Kidney glomerular epithelial cell (primary cell): Measurements from ENCODE around the gene ABR.
A peak's percentile ranks its signal among the peaks of the same experiment; 100 is the strongest.
"Not testable (repeated sequence)": the region's sequence is repeated elsewhere in the genome, so short reads cannot be mapped to it uniquely, and the experiment has no call there.

Source experiments
- DNase-seq: peaks from one replicate; lab custom pipeline; 2025; lab: John Stamatoyannopoulos, UW

Gene ABR

GRCh38 chr17:1147664-1148063 lies 32.1 kb downstream of the ABR start:
- peak; percentile 48 for DNase-seq

- no peak for DNase-seq
Measured at GRCh38 chr17:1146561-1147265, 33.1 kb downstream of the ABR start.

DNA sequence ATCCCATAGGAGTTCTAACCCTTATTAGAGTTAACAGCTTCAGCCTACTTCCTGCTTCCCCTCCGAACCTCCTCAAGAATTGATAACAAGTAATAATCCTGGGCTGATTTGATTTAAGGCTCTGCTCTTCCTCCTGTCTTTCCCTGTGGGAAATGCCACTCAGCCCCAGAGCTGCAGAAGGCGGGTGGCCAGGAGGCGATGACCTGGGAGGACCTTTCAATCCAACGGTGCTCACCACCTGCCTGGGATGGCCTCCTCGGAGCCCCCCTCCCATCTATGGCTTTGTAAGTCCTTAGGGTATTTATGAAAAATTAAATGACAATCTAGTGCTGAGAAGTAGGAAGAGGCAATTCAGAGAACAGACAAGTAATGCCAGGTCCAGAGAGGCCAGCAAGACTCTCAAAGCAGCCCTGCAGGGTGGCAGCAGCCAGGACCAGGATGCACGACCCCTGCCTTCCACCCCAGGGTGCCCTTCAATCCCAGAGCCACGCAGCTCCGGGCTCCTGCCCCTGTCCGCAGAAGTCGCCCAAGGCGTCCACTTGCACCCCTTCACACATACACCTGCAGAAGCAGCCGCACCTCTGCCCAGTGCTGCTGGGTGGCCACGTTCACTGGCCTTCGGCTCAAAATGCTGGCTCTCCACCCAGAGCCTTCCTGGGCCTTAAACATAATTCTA lies 34.3 kb downstream of the ABR start:
- DNase-seq: no peak

DNA sequence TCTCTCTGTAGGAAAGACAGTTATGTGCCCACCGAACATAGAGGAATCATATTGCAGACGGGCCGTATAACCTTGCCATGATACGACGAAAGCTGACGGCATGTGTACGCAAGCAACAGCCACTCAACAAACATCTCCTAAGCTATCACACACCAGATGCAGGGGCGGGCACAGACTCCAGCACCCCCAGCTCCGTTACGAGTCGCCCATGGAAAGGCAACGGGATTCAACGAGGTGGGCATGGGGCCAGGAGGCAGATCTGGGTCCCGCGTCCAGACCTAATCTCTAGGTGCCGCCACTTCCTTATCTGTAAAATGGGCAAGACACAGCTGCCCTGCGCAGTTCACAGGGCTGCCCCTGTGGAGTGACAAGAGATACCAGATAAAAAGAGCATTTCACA lies 35.6 kb downstream of the ABR start:
- DNase-seq: no peak

DNA sequence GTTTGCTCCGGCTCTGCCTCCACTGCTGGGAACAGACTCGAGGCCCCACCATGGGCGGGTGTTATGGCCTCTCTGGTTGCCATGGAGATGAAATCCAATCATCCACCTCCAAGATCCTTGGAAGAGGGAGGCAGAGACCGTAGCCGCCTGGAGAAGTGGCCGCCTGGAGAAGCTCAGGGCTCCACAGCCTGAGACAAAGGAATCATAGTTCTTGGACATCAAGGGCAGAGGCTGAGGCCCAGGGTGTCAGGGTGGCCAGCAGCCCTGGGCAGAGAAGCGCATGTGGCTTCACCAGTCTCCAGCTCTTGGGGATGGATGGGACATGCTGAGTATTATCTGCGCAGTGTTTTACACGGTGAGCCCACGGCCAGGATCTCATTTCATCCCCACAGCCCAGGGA lies 36.2 kb downstream of the ABR start:
- DNase-seq: peak; percentile 2

- no peak for DNase-seq
Measured at GRCh38 chr17:1142561-1142971, 37.2 kb downstream of the ABR start.

GRCh38 chr17:1137465-1137894 lies 42.3 kb downstream of the ABR start:
- no peak for DNase-seq

DNA sequence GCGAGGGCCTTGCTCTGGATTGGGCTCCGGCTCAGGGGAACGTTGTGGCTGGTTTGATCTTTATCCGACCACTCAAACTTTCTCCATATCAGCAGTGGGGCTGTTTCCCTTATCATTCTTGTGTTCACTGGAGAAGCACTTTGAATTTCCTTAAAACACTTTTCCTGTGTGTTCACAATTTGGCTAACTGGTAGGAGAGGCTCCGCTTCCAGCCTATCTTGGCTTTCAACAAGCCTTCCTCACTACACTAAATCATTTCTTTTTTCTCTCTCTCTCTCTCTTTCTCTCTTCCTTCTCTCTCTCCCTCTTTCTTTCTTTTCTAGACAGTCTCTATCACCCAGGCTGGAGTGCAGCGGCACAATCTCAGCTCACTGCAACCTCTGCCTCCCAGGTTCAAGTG lies 43.0 kb downstream of the ABR start:
- no peak for DNase-seq

- DNase-seq: no peak
Measured at GRCh38 chr17:1134634-1135324, 45.0 kb downstream of the ABR start.

- DNase-seq: no peak
Measured at GRCh38 chr17:1130191-1130590, 49.6 kb downstream of the ABR start.

DNA sequence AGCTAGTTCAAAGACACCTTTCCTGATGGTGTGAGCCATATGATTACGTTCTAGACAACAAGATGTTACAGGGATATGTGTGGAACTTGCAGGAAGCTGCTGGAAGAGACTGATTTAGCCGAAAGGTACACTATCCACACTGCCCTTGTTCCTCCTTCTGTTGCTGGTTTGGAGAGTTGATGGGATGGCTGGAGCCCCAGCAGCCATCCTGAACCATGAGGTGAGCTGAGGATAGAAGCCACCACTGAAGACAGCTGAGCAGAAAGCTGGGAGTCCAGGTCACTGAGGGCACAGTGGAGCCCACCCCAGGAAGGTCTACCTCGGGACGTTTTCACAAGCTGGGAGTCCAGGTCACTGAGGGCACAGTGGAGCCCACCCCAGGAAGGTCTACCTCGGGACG lies 51.3 kb downstream of the ABR start:
- not testable (repeated sequence) for DNase-seq

DNA sequence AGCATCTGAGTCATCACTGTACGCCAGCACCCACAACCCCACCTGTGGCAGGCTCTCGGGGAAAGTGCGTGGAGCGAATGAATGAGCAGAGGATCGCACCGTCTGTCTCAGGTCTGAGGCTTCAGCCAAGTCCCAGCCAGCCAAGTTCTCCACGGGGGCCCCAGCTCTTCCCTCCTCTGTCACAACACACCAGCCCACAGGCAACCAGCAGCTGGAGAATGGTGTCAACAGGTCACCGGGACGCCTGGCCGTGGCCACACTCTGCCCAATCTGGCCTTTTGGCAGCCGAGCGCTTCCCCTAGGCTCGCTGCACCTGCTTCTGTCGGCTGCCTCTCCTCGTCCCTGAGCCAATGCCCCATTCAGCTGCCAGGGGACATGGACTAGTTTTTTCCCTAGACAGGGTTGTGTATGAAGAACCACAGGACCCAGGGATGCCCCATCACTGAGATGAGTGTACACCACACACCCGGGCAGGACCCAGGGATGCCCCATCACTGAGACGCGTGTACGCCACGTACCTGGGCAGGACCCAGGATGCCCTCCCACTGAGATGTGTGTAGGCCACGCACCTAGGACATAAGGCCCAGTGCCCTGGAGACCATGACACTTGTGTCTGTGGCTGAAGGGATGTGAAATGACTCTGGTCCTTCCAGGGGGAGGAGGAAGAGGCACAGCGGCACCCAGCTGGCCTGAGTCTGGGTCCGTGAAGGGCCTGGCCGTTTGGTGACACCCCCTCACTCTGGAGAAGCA lies 52.8 kb downstream of the ABR start:
- DNase-seq: no peak

DNA sequence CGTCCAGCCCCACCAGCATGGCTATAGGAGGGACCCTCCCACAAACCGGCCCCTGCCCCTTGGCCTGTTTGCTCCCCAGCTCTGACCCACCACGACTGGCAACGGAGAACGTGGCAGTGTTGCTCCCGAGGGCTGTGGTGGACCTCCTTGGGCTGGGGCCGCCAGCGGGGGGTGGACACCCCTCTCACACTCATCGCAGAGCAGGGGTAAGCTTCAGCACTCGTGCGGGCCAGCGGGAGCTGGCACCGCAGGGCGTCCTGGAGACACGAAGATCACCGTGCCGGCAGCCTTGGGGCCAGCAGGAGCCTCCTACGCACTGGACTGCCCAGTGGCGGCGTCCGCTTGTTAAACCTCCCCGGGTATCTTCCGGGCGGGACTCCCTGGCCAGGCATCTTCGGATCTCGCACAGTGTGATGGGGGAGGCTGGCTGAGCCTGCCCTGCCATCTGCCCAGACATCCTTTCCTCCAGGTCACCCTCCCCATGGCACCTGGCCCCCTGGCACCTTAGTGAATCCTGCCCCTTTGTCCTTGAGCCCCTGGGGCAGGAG lies 53.5 kb downstream of the ABR start:
- DNase-seq: no peak

GRCh38 chr17:1125788-1126145 lies 54.0 kb downstream of the ABR start:
- no peak for DNase-seq

DNA sequence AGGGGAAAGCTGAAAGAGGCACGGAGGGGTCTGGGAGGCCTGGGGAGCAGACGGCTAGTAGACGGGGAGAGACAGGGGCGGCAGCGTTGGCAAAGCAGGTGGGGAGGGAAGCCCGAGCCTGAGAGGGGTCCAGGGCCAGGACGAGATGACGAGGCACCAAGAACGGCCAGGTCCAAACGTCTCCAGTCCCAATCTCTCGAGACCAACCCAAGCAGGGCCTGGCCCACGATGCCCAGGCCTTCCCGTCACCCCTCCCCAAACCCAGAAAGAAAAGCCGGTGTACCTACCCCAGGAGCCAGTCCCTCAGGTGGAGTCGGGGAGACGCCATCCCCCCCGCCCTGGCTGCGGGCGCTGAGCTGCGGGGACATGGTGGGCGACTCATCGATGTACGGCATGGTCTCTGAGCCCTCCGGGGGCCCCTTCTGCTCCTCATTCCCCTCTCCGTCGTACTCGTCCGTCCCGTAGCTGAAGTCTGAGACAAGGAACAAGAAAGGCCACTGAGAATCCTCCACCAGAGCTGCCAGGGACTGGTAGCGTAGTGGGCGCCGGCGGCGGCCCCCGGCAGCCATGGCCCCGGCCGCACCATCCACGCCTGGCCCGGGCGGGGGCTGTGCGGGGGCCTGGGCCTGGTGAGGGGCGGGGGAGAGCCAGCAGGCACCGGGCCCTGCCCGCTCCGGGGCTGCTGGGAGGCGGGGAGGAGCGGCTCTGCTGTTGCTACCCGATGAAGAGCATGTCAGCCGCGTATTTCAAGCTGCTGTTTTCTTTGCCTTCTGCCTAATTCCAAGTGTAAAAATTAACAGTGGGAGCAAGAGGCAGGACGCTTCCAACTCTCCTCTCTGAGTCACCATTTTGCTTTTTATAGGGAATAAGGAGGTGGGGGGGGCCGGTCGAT lies 54.6 kb downstream of the ABR start:
- DNase-seq: peak; percentile 44

DNA sequence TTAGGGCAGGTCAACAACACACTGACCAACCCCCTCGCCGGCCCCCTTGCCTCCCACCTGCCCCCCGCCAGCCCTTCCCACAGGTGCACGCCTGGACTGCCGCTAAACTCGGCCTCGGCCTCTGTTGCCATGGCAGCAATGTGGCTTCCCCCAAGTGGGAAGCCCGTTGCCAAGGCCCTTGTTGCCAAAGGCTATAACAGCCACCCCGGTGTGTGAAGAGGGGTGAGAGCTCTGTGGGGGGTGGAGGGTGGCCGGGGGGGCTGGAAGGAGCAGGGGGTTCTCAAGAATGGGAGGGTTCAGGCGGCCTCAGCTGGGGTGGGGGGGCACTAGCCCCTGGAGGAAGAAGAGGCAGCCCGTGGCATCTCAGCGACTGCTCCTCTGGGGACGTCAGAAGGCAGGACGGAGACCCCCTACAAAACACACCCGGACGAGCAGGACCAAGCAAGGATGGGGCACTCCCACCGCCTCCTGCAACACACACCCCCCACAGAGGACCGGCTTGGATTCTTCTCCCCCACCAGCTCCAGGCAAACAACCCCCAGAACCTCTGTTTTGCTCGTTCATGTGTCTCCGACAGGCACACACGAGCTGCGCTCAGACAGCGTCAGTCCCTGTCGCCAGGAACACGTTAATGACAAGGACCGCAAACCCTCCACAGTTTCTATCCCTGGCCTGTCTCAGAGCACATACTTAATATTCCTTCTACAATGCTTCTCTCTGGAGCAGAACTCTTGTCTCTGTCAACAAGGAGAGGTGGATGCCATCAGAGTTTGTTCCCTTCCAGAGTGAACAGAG lies 55.7 kb downstream of the ABR start:
- DNase-seq: no peak

GRCh38 chr17:1123393-1123831 lies 56.4 kb downstream of the ABR start:
- no peak for DNase-seq

- peak; percentile 49 for DNase-seq
Measured at GRCh38 chr17:1122533-1123392, 57.0 kb downstream of the ABR start.

DNA sequence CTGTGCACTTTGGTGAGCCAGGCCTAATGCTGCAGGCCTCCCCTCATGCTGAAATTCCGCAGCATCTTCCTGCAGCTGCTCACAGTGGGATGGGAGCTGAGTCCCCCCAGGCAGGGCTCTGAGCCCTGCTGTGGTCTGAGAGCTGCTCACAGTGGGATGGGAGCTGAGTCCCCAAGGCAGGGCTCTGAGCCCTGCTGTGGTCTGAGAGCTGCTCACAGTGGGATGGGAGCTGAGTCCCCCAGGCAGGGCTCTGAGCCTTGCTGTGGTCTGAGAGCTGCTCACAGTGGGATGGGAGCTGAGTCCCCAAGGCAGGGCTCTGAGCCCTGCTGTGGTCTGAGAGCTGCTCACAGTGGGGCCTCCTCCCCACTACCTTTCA lies 58.4 kb downstream of the ABR start:
- not testable (repeated sequence) for DNase-seq
